ENCODE results near the gene ELOVL4.

GRCh38 chr6:79969784-79970183, 22.4 kb upstream of the ELOVL4 start:
- TF ChIP-seq CTCF (IDR thresholded peaks at IDR 0.05; ENCODE audit: low read depth, low read length, poor library complexity, severe bottlenecking) (no peak), EZH2phosphoT487 (IDR thresholded peaks at IDR 0.05; ENCODE audit: borderline replicate concordance, low read length) (no peak)
